ENCODE data around the gene LRMDA.
"Not testable (repeated sequence)": the region's sequence is repeated elsewhere in the genome, so short reads cannot be mapped to it uniquely, and the experiment has no call there.

Gene LRMDA

GRCh38 chr10:75592791-75593643 lies 161.6 kb downstream of the LRMDA start:
- DNase-seq = peak; percentile 26

DNA sequence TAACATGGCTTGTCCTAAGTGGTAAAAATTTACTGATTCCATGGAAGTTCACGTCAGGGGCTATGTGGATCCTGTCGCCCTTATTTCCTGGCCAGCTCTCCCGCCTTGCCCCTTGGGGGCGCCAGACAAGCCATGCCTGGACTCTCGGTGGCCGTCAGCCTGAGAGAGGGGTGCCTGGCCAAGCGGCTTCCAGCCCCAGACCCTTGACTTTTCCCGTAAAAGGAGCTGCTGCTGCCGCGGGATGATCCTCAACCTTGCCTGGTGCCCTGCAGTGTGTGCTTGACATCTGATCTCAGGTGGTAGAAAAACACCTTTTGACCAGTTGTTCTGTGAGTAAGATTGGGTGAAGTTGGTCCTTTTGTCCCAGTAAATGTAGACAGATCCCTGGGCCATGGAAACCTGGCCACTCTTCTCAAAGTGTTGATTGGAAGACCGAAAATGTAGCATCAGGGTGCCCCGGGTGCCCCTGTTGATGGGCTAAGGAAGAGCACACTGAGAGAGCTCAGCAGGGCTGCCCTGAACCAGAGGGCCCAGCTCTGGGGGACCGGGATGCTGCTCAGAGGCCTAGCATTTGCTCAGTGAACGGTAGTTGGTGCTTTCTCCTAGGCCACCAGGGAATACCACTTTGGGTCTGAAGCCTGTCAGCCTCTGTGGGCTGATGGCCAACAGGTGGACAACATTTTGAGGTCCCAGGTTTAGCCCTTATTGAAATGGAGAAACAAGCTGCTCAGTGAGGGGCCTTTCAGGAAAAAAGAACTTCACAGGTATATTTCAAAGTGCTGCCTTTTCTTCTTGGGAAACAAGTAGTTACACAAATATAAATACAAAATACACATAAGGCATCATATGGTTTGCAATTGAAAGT lies 162.5 kb downstream of the LRMDA start:
- no peak for DNase-seq

GRCh38 chr10:75596930-75597620 lies 165.7 kb downstream of the LRMDA start:
- DNase-seq = no peak

- DNase-seq = peak; percentile 36
Observed at GRCh38 chr10:75597773-75598440, 166.5 kb downstream of the LRMDA start.

GRCh38 chr10:75598998-75599397 lies 167.6 kb downstream of the LRMDA start:
- DNase-seq = peak; percentile 22

DNA sequence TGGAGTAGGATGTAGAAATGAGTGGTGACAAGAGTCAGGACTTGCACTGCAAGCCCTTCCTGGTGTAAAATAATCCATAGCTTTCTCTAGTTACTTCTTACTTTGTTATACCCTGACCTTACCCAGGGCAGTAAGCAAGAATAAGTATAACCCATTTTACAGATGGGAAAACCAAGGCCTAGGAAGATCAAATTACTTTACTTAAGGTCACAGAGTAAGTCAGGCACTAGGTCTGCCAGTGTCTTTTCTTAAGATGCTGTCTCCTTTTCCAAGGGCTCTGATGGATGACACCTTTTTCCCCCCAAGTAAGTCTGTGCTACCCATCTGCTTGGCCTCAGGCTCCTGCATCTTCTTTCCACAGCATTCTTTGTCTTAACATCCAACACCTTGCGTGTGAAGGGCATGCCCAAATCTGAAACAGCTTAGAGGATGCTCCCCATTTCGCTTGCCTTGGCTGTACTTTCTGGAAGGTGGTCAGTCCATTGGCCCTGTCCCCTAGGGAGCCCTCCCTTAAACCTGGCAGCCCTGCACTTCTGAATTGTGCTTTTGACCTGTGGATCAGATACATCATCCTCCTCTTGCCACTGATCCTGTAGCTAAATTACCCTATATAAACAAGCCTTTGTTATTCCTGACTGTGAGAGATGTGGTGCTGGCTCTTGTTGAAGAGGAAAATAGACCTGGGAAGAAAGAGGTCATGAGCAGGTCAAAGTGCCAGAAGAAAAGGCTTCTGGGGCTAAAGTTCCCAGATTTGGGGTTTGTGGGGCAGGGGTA lies 168.6 kb downstream of the LRMDA start:
- DNase-seq = peak; percentile 16

GRCh38 chr10:75600833-75601232 lies 169.4 kb downstream of the LRMDA start:
- DNase-seq = peak; percentile 15

DNA sequence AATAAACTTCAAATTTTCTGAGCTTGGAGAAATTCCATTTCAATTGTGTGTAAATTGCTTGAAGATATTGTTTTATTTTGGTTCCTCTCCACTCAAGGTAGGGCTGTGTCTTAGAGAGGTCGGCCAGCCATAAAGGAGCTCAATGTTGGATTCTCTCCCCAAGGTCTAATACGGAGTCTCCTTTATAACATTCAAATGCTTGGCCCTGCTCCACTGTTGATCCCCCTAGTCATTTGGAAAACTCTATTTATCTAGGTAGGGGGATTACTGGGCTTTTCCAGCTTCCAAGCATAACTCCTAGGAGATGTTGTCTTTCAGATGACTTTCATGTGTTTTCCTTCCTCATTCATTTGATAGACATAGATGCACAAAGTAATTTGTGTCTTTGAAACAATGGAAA lies 170.9 kb downstream of the LRMDA start:
- DNase-seq = no peak

DNA sequence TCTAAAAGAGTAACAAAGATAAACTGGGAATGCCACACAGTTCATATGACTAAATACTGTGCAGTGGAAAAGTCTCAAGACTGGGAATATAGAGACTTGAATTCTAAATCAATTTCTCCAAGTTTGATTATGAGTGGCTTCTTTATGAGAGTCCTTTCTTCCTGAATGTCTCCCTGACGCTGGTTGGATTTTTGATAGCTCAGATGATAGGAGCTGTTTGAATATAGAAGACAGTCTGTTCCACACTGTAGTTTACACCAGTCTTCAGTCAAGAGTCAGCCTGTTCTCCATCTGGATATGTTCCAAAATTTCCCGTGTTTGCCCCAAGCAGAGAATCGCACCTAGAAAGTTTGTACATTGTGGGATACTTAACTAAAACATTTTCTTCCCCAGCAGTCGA lies 173.7 kb downstream of the LRMDA start:
- no peak for DNase-seq

- DNase-seq = not testable (repeated sequence)
Observed at GRCh38 chr10:75605795-75606194, 174.4 kb downstream of the LRMDA start.

GRCh38 chr10:75606203-75606779 lies 174.9 kb downstream of the LRMDA start:
- no peak for DNase-seq

GRCh38 chr10:75607576-75607975 lies 176.2 kb downstream of the LRMDA start:
- DNase-seq = no peak

- DNase-seq = no peak
Observed at GRCh38 chr10:75610183-75610582, 178.8 kb downstream of the LRMDA start.

- no peak for DNase-seq
Observed at GRCh38 chr10:75611172-75611992, 180.0 kb downstream of the LRMDA start.

DNA sequence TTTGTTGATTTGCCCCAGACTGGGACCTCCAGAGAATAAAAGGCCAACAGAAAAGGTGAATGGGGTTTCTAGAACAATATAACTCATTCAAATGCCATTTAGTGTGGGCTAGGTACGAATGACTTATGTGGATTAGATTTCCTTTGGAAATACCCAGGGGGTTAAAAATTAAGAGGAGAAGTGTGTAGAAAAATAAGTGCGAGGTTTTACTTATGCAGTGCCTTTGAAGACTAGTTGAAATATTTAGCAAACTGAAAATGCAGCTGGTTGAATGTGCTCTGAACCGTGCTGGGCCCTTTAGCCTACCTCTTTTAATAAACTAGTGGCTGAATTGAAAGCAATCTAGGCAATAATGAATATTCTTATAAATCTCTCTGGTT lies 180.6 kb downstream of the LRMDA start:
- no peak for DNase-seq

- peak; percentile 33 for DNase-seq
Observed at GRCh38 chr10:75612904-75613684, 181.7 kb downstream of the LRMDA start.

GRCh38 chr10:75613685-75614504 lies 182.5 kb downstream of the LRMDA start:
- peak; percentile 48 for DNase-seq

- no peak for DNase-seq
Observed at GRCh38 chr10:75616076-75616475, 184.7 kb downstream of the LRMDA start.

Measured in eye (tissue), 1 donor.